AG10803 (cell line): ENCODE data around the gene LMBR1.

Source experiments
- DNase-seq: peaks from one replicate; pipeline ENCODE4 v3.0.0; 2010; ENCODE audit warnings: low read depth
- H3K4me3 ChIP-seq: 2 replicates; pipeline ENCODE4 v1.5.1; 2011; ENCODE audit warnings: mild to moderate bottlenecking, low read length, control low read depth
- CTCF ChIP-seq: conservative IDR thresholded peaks from 2 replicates; pipeline ENCODE4 v1.5.1; 2011; ENCODE audit warnings: mild to moderate bottlenecking, low read length, control low read depth, inconsistent platforms

Gene LMBR1

DNA sequence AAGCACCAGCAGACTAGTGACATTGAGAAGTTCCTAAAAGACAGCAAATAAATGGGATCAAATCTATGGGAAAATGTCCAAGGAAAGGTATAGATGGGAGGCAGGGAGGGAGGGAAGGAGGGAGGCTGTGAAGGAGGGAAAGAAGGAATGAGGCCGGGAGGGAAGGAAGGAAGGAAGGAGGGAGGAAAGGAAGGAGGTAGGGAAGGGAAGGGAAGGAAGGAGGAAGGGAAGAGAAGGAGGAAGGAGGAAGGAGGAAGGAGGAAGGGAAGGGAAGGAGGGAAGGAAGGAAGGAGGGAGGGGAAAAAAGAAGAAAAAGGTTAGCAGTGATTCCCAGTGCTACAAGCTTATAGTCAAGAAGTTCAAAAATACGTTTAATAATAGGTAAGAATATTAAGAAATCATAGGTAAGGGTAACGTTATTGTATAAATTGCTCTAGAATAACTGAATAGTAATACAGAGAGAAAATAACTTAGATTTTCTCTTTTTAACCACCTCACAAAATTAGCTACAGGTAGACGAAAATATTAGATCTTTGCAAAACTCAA lies 106.9 kb downstream of the LMBR1 start:
- DNase-seq = no peak

GRCh38 chr7:156783864-156784263 lies 109.1 kb downstream of the LMBR1 start:
- TF ChIP-seq CTCF = no peak
- DNase-seq = no peak
- H3K4me3 ChIP-seq = no peak overlapping the region

More for the DNA sequence above, 106.9 kb downstream of the LMBR1 start:
- no peak overlapping the region for H3K4me3 ChIP-seq
- no peak for TF ChIP-seq CTCF

DNA sequence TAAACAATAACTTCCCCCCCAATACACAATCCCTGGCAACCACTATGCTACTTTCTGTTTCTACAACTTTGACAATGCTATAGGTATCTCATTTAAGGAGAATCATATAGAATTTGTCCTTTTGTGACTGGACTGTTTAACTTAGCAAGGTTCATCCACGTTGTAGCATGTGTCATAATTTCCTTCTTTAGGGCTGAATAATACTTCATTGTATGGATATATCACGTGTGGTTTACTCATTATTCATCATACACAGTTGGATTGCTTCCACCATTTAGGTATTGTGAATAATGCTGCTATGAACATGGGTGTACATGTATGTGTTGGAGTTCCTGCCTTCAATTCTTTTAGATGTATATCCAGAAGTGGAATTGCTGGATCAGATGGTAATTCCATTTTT lies 111.0 kb downstream of the LMBR1 start:
- no peak overlapping the region for H3K4me3 ChIP-seq
- TF ChIP-seq CTCF = no peak
- no peak for DNase-seq

DNA sequence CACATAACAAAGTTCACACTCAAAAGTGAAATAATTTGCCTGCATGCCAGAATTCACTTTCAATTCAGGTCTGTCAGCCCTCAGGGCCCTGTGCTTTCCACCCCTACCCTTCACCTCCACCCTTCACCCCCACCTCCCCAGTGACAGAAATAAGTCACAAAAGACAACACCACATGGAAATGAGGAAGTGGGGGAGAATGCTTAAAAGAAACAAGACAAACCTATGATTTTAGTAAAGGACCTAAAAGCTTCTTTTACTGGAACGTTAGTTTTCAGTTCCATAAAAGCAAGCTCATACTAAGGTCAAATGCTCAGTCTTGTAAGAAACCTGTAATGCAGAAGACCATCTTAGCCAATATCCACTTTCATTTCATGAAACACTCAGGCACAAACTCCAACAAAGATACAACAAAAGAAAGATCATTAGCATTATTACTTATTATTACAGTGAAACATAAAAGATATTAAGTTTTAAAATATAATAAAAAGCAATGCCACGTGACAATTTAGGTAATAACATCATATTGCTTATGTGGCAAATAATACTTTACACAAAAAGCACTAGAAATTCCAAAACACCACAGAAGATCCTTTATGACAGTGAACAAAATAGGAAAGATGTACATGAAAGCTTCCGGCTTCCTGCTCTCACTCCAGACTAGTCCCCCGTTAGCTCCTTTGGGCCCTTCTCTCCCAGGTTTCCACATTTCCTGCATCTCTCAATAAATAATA lies 112.1 kb downstream of the LMBR1 start:
- no peak for TF ChIP-seq CTCF
- no peak overlapping the region for H3K4me3 ChIP-seq
- DNase-seq = no peak

GRCh38 chr7:156778668-156779067 lies 114.3 kb downstream of the LMBR1 start:
- no peak overlapping the region for H3K4me3 ChIP-seq

GRCh38 chr7:156778201-156778600 lies 114.8 kb downstream of the LMBR1 start:
- no peak overlapping the region for H3K4me3 ChIP-seq
- TF ChIP-seq CTCF = peak; percentile 34
- DNase-seq = no peak

More at GRCh38 chr7:156778668-156779067, 114.3 kb downstream of the LMBR1 start:
- DNase-seq = no peak
- no peak for TF ChIP-seq CTCF
